Measurements from ENCODE around the gene PRRC2A. TPM values are rescaled to one million over a fixed set of nuclear protein-coding genes. Genes with fewer than 3 reads are reported as not detected.

PRRC2A gene
- total and polyA plus RNA-seq, 7 donors = 28.8 to 109 (median 44.1) TPM

GRCh38 chr6:31658983-31659648 lies 38.6 kb downstream of the PRRC2A start:
- Histone ChIP-seq H3K27me3 (no peaks in the 10 kb centered on the region), H3K4me1 (peaks cover 0 to 61% (median 55%) of the 10 kb centered on the region in 4 donors), H3K4me3 (peak overlapping the region; percentile 66 to 88 (median 73)), H3K27ac (peak overlapping the region; percentile 87 to 98 (median 90)), H3K9me3 (no peaks in the 10 kb centered on the region), H3K36me3 (peaks cover 0 to 30% (median 10%) of the 10 kb centered on the region in 4 donors)
- WGBS, 2 donors = 85 to 89% methylated on average over 13 of the region's 13 CpGs
- DNase-seq = no peak
- TF ChIP-seq EP300 (IDR thresholded peaks at IDR 0.05) (no peak), POLR2AphosphoS5 (IDR thresholded peaks at IDR 0.05) (no peak), POLR2A (IDR thresholded peaks at IDR 0.05) (no peak), CTCF (IDR thresholded peaks at IDR 0.05) (no peak)
- intact Hi-C loops (cut with DNase I) = no loop called here

- Histone ChIP-seq H3K36me3 (peaks cover 0 to 30% (median 10%) of the 10 kb centered on the region in 4 donors), H3K9me3 (no peaks in the 10 kb centered on the region), H3K27me3 (no peaks in the 10 kb centered on the region), H3K4me3 (peak overlapping the region; percentile 66 to 88 (median 73)), H3K27ac (peak overlapping the region; percentile 87 to 98 (median 90)), H3K4me1 (peaks cover 0 to 65% (median 58%) of the 10 kb centered on the region in 4 donors)
- intact Hi-C loops (cut with DNase I) = loop anchor here (10.0 kb wide), 1 partner anchor 1615 kb away; the partner anchor contains the start of genes B3GALT4, RPS18 and VPS52
- 6 to 33% methylated on average over 13 of the region's 13 CpGs for WGBS, 2 donors
- DNase-seq = no peak
- TF ChIP-seq POLR2A (IDR thresholded peaks at IDR 0.05) (no peak), POLR2AphosphoS5 (IDR thresholded peaks at IDR 0.05) (no peak), EP300 (IDR thresholded peaks at IDR 0.05) (no peak), CTCF (IDR thresholded peaks at IDR 0.05) (no peak)
Measured at GRCh38 chr6:31659649-31660380, 39.3 kb downstream of the PRRC2A start.

- peak; percentile 78 to 96 (median 90) for TF ChIP-seq POLR2AphosphoS5 (IDR thresholded peaks at IDR 0.05)
- TF ChIP-seq EP300 (IDR thresholded peaks at IDR 0.05) = no peak
- TF ChIP-seq CTCF (IDR thresholded peaks at IDR 0.05) = no peak
- TF ChIP-seq POLR2A (IDR thresholded peaks at IDR 0.05) = peak; percentile 81 to 86
- peak; percentile 95 for DNase-seq
- H3K36me3 ChIP-seq = peaks cover 0 to 30% (median 10%) of the 10 kb centered on the region in 4 donors
- H3K4me1 ChIP-seq = peaks cover 0 to 65% (median 58%) of the 10 kb centered on the region in 4 donors
- H3K4me3 ChIP-seq = peak within 1 kb of the TSS; percentile 66 to 88 (median 73)
- WGBS, 2 donors = 0% methylated on average over 52 of the region's 52 CpGs
- H3K27ac ChIP-seq = peak within 1 kb of the TSS; percentile 87 to 98 (median 90)
- H3K27me3 ChIP-seq = no peaks in the 10 kb centered on the region
- no peaks in the 10 kb centered on the region for H3K9me3 ChIP-seq
- intact Hi-C loops (cut with DNase I) = loop anchor here (10.0 kb wide), 1 partner anchor 1614 kb away; the partner anchor contains the start of genes B3GALT4, RPS18 and VPS52
Measured at GRCh38 chr6:31660381-31661261, 40.1 kb downstream of the PRRC2A start, which contains the start of gene C6orf47. TSS of gene C6orf47 (minus strand) at chr6:31660778. CDS start at chr6:31659947, 831 bp downstream.

Data from sigmoid colon (tissue), 7 donors.